Bronchial epithelial cell (primary cell): ENCODE results near the gene VMO1. TPM values are rescaled to one million over a fixed set of nuclear protein-coding genes. Genes with fewer than 3 reads are reported as not detected.

Source experiments
- DNase-seq: peaks from one replicate; pipeline ENCODE4 v3.0.0-alpha.2; 2010; ENCODE audit warnings: low read depth
- FAIRE-seq: peaks from 2 replicates; lab custom pipeline; 2011; peaks lifted over from hg19 to GRCh38; lab: Jason Lieb, UNC
- H3K27me3 ChIP-seq: 2 replicates; pipeline ENCODE4 v1.5.1; 2011; ENCODE audit warnings: low read length; ENCODE audit not compliant: control insufficient read depth, insufficient read depth
- H3K36me3 ChIP-seq: 2 replicates; pipeline ENCODE4 v1.5.1; 2011; ENCODE audit warnings: low read length; ENCODE audit not compliant: control insufficient read depth, insufficient read depth
- H3K4me3 ChIP-seq: 2 replicates; pipeline ENCODE4 v1.5.1; 2011; ENCODE audit warnings: mild to moderate bottlenecking, low read depth, low read length, control low read depth
- CTCF ChIP-seq: IDR thresholded peaks from 2 replicates; pipeline ENCODE4 v1.5.1; 2011; ENCODE audit warnings: mild to moderate bottlenecking, moderate library complexity, low read length, control low read depth, inconsistent platforms; ENCODE audit not compliant: insufficient read depth, severe bottlenecking
- total RNA-seq: library from RNA; depleted of rRNA; stranded (reverse); fragments of >200 nt; gene quantifications from 2 replicates; pipeline ENCODE4 v1.2.1, GENCODE V29; 2014

VMO1 gene
- total RNA-seq, 1 donor from 2014 or later: not detected

GRCh38 chr17:4739122-4740024, 46.8 kb downstream of the VMO1 start, which contains the start of the genes CXCL16 and ZMYND15:
CXCL16 (minus strand) TSS chr17:4739928; CDS start chr17:4739339, 589 bp downstream.
ZMYND15 (plus strand) TSS chr17:4739833; CDS start chr17:4740549, 716 bp downstream.
- FAIRE-seq: no peak
- DNase-seq: peak; percentile 17
- Histone ChIP-seq H3K36me3 (no peaks in the 10 kb centered on the region), H3K27me3 (peaks cover 4% of the 10 kb centered on the region), H3K4me3 (peak within 1 kb of the TSS; percentile 76)
- TF ChIP-seq CTCF: no peak

GRCh38 chr17:4738136-4739121, 47.7 kb downstream of the VMO1 start:
- FAIRE-seq: no peak
- H3K27me3 ChIP-seq: peaks cover 2% of the 10 kb centered on the region

GRCh38 chr17:4735876-4736651, 50.1 kb downstream of the VMO1 start:
- TF ChIP-seq CTCF: no peak
- no peak for FAIRE-seq
- peaks cover 2% of the 10 kb centered on the region for H3K27me3 ChIP-seq
- no peak overlapping the region for H3K4me3 ChIP-seq
- DNase-seq: no peak
- peaks cover 5% of the 10 kb centered on the region for H3K36me3 ChIP-seq

More at GRCh38 chr17:4738136-4739121, 47.7 kb downstream of the VMO1 start:
- peak; percentile 84 for DNase-seq
- peak overlapping the region; percentile 76 for H3K4me3 ChIP-seq
- no peak for TF ChIP-seq CTCF
- no peaks in the 10 kb centered on the region for H3K36me3 ChIP-seq

Other genes with a start within 250 kb of the VMO1 start
- 45.1 and 60.6 TPM in 2 replicates for gene MYBBP1A, start 231.0 kb downstream of the VMO1 start, total RNA-seq
- 6.6 and 24.1 TPM in 2 replicates for gene GGT6, start 225.8 kb downstream of the VMO1 start, total RNA-seq
- gene SMTNL2, start 201.8 kb downstream of the VMO1 start, total RNA-seq: not detected in 2 replicates
- under 0.01 TPM in 1 of 2 replicates, not detected in the other for gene ALOX15, start 144.7 kb downstream of the VMO1 start, total RNA-seq
- gene PELP1, start 82.2 kb downstream of the VMO1 start, total RNA-seq: 11.8 and 13.7 TPM in 2 replicates
- 2.9 and 6.5 TPM in 2 replicates for gene ARRB2, start 75.7 kb downstream of the VMO1 start, total RNA-seq
- gene MED11, start 54.9 kb downstream of the VMO1 start, total RNA-seq: 10.5 and 16.5 TPM in 2 replicates
- gene ZMYND15, start 46.5 kb downstream of the VMO1 start, total RNA-seq: under 0.01 and 0.38 TPM in 2 replicates
- gene CXCL16, start 46.4 kb downstream of the VMO1 start, total RNA-seq: 9.2 and 12.7 TPM in 2 replicates
- gene TM4SF5, start 14.5 kb downstream of the VMO1 start, total RNA-seq: not detected in 2 replicates
- gene GLTPD2, start 2.6 kb upstream of the VMO1 start, total RNA-seq: not detected in 2 replicates
- 144 and 157 TPM in 2 replicates for gene PSMB6, start 9.8 kb upstream of the VMO1 start, total RNA-seq
- gene PLD2, start 20.8 kb upstream of the VMO1 start, total RNA-seq: 20.0 and 41.6 TPM in 2 replicates
- gene MINK1, start 47.0 kb upstream of the VMO1 start, total RNA-seq: 58.4 and 91.7 TPM in 2 replicates
- gene C17orf107, start 113.2 kb upstream of the VMO1 start, total RNA-seq: 5.5 and 8.3 TPM in 2 replicates
- gene CHRNE, start 116.7 kb upstream of the VMO1 start, total RNA-seq: 0.13 and 0.79 TPM in 2 replicates
- gene GP1BA, start 145.9 kb upstream of the VMO1 start, total RNA-seq: not detected in 2 replicates
- 51.6 and 71.8 TPM in 2 replicates for gene SLC25A11, start 153.7 kb upstream of the VMO1 start, total RNA-seq
- 15.8 and 26.0 TPM in 2 replicates for gene RNF167, start 153.9 kb upstream of the VMO1 start, total RNA-seq
- gene PFN1, start 162.2 kb upstream of the VMO1 start, total RNA-seq: 440 and 907 TPM in 2 replicates
- 0.51 and 1.8 TPM in 2 replicates for gene ENO3, start 164.8 kb upstream of the VMO1 start, total RNA-seq
- 40.5 and 64.0 TPM in 2 replicates for gene SPAG7, start 181.5 kb upstream of the VMO1 start, total RNA-seq
- 4.7 and 5.9 TPM in 2 replicates for gene CAMTA2, start 201.3 kb upstream of the VMO1 start, total RNA-seq
- 0.13 and 0.53 TPM in 2 replicates for gene INCA1, start 211.2 kb upstream of the VMO1 start, total RNA-seq
- gene KIF1C, start 211.6 kb upstream of the VMO1 start, total RNA-seq: 89.0 and 232 TPM in 2 replicates
- gene SLC52A1, start 249.1 kb upstream of the VMO1 start, total RNA-seq: 0.26 and 0.53 TPM in 2 replicates